ENCODE measurements around the gene AK2.
"Not testable (repeated sequence)": the region's sequence is repeated elsewhere in the genome, so short reads cannot be mapped to it uniquely, and the experiment has no call there.

AK2 gene

GRCh38 chr1:33080373-33080772, 43.7 kb upstream of the AK2 start:
- in situ Hi-C loops (cut with MboI; ENCODE audit: low sequenced_read_pairs, unreplicated experiment): no loop called here
- no peak for DNase-seq (ENCODE audit: low spot score)
- no peak for TF ChIP-seq CTCF (IDR thresholded peaks at IDR 0.05; ENCODE audit: borderline replicate concordance, control extremely low read depth, extremely low read depth, insufficient read depth, missing control alignments)

GRCh38 chr1:33078030-33078591, 41.4 kb upstream of the AK2 start:
- in situ Hi-C loops (cut with MboI; ENCODE audit: low sequenced_read_pairs, unreplicated experiment): loop anchor here (10.0 kb wide), 1 partner anchor 143 kb away; no protein-coding TSS in a partner anchor
- no peak for TF ChIP-seq CTCF (IDR thresholded peaks at IDR 0.05; ENCODE audit: borderline replicate concordance, control extremely low read depth, extremely low read depth, insufficient read depth, missing control alignments)
- DNase-seq (ENCODE audit: low spot score): no peak

DNA sequence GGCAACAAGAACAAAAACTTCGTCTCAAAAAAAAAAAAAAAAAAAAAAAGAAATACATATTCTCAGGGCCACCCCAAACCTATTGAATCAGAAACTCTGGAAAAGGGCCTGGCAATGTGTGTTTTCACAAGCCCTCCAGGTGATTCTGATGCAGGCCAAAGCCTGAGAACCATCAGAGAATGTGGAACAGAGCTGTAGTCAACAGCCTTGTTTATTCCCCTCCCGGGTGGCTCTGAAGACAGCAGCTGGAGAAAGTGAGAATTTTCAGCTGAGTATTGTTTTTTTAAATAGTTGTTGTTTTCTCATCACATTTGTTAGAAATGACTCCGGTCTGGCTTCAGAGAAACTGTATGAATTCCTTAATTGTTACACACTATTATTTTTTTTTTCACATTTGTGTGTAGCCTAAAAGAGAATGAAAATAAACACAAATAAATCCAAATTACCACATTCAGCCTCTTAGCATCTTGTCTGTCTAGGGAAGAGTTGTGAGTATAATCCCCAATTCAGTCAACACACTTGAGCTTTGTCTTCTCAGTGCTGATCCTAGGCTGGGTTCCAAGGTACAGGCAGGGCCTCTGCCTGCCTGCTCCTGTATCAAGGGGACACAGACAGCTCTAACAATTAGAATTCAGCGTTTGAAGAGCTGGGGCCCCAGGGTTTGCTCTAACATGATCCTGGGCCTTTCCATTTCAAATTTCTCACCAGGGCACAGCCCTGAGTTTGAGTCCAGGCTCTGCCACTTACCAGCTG, 37.7 kb upstream of the AK2 start:
- no peak for TF ChIP-seq CTCF (IDR thresholded peaks at IDR 0.05; ENCODE audit: borderline replicate concordance, control extremely low read depth, extremely low read depth, insufficient read depth, missing control alignments)
- in situ Hi-C loops (cut with MboI; ENCODE audit: low sequenced_read_pairs, unreplicated experiment): loop anchor here (10.0 kb wide), 1 partner anchor 140 kb away; no protein-coding TSS in a partner anchor
- no peak for DNase-seq (ENCODE audit: low spot score)

DNA sequence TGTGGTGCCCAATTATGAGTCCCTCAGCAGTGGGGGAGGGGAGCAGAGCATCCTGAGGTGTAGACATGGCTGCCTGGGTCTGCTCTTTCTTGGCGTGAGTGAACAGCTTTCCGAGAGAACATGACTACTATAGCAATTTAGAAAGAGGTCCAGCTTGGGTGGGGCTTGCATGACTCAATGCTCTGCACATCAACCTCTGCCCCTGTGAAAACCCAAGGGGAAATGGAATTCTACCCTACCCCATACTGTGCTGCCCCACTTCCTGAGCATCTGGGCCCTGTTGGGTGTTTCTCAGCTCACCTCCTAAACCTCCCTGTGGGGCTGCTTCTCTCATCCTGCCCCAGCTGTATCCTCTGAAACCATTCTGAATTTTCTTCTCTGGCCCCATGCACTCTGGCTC, 36.0 kb upstream of the AK2 start:
- TF ChIP-seq CTCF (IDR thresholded peaks at IDR 0.05; ENCODE audit: borderline replicate concordance, control extremely low read depth, extremely low read depth, insufficient read depth, missing control alignments): no peak
- in situ Hi-C loops (cut with MboI; ENCODE audit: low sequenced_read_pairs, unreplicated experiment): loop anchor here (10.0 kb wide), 1 partner anchor 138 kb away; no protein-coding TSS in a partner anchor

DNA sequence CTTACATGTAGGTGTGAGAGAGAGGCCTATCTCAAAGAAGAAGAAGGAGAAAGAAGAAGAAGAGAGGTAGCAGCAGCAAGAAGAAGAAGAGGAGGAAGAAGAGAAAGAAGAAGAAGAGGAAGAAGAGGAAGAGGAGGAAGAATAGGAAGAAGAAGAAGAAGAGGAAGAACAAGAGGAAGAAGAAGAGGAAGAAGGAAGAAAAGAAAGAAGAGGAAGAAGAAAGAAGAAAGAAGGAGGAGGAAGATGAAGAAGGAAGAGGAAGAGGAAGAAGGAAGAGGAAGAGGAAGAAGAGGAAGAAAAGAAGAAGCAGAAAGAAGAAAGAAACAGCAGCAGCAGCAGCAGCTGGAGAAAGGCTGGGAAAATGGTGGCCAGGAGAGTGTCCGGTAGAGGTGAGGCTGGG, 33.9 kb upstream of the AK2 start:
- no peak for DNase-seq (ENCODE audit: low spot score)
- TF ChIP-seq CTCF (IDR thresholded peaks at IDR 0.05; ENCODE audit: borderline replicate concordance, control extremely low read depth, extremely low read depth, insufficient read depth, missing control alignments): no peak
- in situ Hi-C loops (cut with MboI; ENCODE audit: low sequenced_read_pairs, unreplicated experiment): loop anchor here (10.0 kb wide), 1 partner anchor 136 kb away; no protein-coding TSS in a partner anchor

More for the DNA sequence above, 36.0 kb upstream of the AK2 start:
- no peak for DNase-seq (ENCODE audit: low spot score)

DNA sequence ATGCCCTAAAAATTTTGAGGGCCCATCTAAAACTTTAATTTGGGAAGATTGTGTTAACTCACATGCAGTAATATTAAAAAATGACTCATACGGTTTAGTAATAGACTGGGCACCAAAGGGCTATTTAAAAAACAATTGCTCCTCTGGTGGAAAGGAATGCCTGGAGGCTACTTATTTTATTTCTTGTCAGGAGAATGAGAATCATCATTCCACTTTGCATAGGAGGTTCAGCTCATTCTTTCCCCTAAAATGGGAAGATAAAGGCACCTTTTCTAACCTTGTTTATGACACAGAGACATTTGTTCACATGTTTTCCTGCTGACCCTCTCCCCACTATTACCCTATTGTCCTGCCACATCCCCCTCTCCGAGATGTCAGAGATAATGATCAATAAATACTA, 31.4 kb upstream of the AK2 start:
- in situ Hi-C loops (cut with MboI; ENCODE audit: low sequenced_read_pairs, unreplicated experiment); DNase-seq (ENCODE audit: low spot score): not testable (repeated sequence)

- in situ Hi-C loops (cut with MboI; ENCODE audit: low sequenced_read_pairs, unreplicated experiment): not testable (repeated sequence)
Measured at GRCh38 chr1:33066477-33066876, 29.8 kb upstream of the AK2 start.

More at GRCh38 chr1:33066477-33066876, 29.8 kb upstream of the AK2 start:
- DNase-seq (ENCODE audit: low spot score): not testable (repeated sequence)
